Measurements from ENCODE around the gene CHRNB1.

DNA sequence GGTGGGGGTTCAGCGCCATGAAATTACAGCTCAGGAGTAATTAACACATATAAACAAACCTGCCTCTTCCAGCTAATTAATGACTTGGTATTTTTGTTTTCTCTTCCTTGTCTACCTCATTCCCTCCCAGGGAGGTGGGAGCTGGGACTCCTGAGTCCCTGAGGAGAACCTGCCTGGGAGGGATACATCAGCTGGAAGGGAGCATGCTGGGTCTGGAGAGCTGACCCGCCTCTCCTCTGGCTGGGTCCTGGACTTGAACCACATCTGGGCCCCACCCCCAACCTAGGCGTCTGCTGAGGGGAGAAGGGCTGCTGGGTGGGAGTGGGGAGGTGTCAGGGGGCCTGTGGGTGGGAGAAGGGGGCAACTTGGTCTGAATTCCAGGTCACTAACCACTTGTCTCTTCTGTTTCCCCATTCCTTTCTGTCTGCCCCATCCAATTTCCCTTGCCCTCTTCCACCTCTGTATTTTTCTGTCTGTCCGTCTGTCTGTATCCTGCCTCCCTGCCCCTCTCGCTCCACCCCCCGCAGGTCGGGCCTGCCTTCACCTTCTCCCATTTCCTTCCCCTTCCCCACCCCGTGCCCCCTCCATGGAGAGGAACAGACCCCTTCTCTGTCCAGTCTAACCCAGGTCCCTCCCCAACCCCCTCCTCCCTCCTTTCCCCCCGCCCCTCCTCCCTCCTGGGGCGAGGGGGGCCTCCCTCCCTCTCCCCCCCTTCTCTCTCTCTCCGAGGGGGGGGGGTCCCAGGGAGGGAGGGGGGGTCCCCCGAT lies 37.2 kb upstream of the CHRNB1 start, which contains the start of gene NLGN2:
- TF ChIP-seq, protein P1, sequence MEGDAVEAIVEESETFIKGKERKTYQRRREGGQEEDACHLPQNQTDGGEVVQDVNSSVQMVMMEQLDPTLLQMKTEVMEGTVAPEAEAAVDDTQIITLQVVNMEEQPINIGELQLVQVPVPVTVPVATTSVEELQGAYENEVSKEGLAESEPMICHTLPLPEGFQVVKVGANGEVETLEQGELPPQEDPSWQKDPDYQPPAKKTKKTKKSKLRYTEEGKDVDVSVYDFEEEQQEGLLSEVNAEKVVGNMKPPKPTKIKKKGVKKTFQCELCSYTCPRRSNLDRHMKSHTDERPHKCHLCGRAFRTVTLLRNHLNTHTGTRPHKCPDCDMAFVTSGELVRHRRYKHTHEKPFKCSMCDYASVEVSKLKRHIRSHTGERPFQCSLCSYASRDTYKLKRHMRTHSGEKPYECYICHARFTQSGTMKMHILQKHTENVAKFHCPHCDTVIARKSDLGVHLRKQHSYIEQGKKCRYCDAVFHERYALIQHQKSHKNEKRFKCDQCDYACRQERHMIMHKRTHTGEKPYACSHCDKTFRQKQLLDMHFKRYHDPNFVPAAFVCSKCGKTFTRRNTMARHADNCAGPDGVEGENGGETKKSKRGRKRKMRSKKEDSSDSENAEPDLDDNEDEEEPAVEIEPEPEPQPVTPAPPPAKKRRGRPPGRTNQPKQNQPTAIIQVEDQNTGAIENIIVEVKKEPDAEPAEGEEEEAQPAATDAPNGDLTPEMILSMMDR (conservative IDR thresholded peaks at IDR 0.05) = no peak
- TF ChIP-seq ZFX (IDR thresholded peaks at IDR 0.05) = no peak

Data from C4-2B (cell line).